ENCODE results near the gene WNT3A. TPM values are rescaled to one million over a fixed set of nuclear protein-coding genes. Genes with fewer than 3 reads are reported as not detected.

The WNT3A gene
- total RNA-seq, 1 experiment from 2014 or later, result not detected

DNA sequence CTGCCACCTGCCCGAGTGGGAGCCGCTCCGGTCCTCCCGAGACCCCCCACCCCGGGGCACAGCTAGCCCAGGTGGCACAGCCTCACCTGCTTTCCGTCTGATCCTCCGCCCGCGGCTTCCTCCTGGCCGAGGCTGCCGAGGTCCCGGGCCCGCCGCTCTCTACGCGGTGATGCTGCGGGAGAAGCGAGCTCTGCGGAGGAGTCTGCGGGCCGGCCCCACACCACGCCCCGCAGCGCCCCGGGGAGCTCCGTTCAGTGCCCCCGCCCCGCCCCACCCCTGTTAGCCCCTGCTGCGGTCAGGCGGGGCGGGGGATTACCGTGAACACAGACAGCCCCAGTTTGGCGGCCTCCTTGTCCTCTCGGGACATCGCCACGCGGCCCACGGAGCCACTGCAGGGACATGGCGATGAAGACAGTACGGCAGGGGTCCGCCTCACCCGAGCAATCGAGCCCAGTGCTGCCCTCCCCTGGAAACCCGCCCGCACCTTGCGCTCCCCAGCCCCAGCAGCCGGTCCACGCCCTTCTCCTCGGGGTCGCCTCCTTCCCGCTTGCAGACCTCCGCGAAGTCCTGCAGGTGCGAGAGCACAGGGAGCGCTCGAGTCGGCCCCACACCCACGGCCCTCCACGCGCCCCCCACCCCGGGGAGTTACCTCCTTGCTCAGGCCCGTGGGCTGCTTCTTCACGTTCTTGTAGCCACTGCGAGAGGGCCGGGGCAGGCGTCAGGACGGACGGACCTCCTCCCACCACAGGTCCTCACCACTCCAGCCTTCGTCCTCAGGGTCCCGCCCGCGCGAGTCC, 95.4 kb downstream of the WNT3A start:
- no peaks in the 10 kb centered on the region for H3K9me3 Mint-ChIP-seq (ENCODE audit: low read depth, unreplicated experiment)
- peak overlapping the region; percentile 78 for H3K27ac Mint-ChIP-seq (ENCODE audit: unreplicated experiment)
- peaks cover 20% of the 10 kb centered on the region for H3K4me1 Mint-ChIP-seq (ENCODE audit: low read depth, unreplicated experiment)
- TF ChIP-seq, protein P1, sequence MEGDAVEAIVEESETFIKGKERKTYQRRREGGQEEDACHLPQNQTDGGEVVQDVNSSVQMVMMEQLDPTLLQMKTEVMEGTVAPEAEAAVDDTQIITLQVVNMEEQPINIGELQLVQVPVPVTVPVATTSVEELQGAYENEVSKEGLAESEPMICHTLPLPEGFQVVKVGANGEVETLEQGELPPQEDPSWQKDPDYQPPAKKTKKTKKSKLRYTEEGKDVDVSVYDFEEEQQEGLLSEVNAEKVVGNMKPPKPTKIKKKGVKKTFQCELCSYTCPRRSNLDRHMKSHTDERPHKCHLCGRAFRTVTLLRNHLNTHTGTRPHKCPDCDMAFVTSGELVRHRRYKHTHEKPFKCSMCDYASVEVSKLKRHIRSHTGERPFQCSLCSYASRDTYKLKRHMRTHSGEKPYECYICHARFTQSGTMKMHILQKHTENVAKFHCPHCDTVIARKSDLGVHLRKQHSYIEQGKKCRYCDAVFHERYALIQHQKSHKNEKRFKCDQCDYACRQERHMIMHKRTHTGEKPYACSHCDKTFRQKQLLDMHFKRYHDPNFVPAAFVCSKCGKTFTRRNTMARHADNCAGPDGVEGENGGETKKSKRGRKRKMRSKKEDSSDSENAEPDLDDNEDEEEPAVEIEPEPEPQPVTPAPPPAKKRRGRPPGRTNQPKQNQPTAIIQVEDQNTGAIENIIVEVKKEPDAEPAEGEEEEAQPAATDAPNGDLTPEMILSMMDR (IDR thresholded peaks at IDR 0.05; ENCODE audit: unreplicated experiment), result no peak
- peak overlapping the region; percentile 92 for H3K4me3 Mint-ChIP-seq (ENCODE audit: low read depth, unreplicated experiment)
- no peaks in the 10 kb centered on the region for H3K27me3 Mint-ChIP-seq (ENCODE audit: unreplicated experiment)
- CTCF ChIA-PET, result interaction anchor here (0.6 to 1.1 kb wide), 4 partner anchors 19 to 656 kb away, joined by 4 to 9 read pairs (median 5); no protein-coding TSS in a partner anchor
- peak; percentile 82 for DNase-seq
- no TSS peak for BruUV-seq (replicated peaks)
- peaks cover 90% of the 10 kb centered on the region for H3K36me3 Mint-ChIP-seq (ENCODE audit: insufficient read depth, unreplicated experiment)
- intact Hi-C loops (cut with micrococcal nuclease; ENCODE audit: unreplicated experiment), result no loop called here

DNA sequence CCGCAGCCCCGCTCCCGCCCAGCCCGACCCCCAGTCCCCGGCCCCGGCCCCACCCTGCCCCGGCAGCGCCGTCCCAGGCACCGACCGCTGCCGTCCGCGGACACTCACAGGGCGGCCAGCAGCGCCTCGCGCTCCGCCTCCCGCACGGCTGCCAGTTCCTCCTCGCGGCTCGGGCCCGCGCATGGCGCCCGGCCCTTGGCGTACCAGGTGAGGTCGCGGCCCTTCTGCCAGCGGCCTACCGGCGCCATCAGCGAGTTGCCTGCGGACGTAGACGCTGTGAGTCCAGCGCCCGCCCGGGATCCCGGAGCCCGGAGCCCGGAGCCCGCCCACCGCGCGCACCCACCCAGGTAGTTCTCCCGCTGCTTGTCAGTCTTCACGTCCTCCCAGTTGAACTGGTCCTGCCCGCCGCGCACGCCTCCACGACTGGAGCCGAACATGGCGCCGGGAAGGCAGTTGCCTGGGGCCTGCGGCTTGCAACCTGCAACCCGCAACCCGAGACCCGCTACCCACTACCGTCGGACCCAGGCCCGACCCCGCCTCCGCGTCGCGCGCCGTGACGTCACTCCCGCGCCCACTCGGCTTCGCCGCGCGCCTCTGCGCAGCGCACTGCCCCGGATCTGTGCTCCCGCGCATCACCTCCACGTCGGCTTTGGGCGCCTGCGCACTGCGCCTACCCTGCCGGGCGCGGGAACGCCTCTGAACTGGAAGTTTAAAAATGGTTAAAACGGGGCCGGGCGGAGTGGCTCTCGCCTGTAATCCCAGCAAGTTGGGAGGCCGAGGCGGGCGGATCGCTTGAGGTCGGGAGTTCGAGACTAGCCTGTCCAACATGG, 96.2 kb downstream of the WNT3A start, which contains the start of gene C1orf35:
TSS of gene C1orf35 (minus strand) at position 535 of the 830 bp plus-strand sequence. CDS start at position 437, 98 bp downstream.
- CTCF ChIA-PET, result no interaction called here
- Mint-ChIP-seq H3K4me3 (ENCODE audit: low read depth, unreplicated experiment) (peak within 1 kb of the TSS; percentile 92), H3K27me3 (ENCODE audit: unreplicated experiment) (no peaks in the 10 kb centered on the region), H3K27ac (ENCODE audit: unreplicated experiment) (peak within 1 kb of the TSS; percentile 78), H3K4me1 (ENCODE audit: low read depth, unreplicated experiment) (peaks cover 22% of the 10 kb centered on the region), H3K9me3 (ENCODE audit: low read depth, unreplicated experiment) (no peaks in the 10 kb centered on the region), H3K36me3 (ENCODE audit: insufficient read depth, unreplicated experiment) (peaks cover 90% of the 10 kb centered on the region)
- no TSS peak for BruUV-seq (replicated peaks)
- intact Hi-C loops (cut with micrococcal nuclease; ENCODE audit: unreplicated experiment), result no loop called here
- peak; percentile 97 for DNase-seq
- TF ChIP-seq, protein P1 (IDR thresholded peaks at IDR 0.05; ENCODE audit: unreplicated experiment), result no peak

DNA sequence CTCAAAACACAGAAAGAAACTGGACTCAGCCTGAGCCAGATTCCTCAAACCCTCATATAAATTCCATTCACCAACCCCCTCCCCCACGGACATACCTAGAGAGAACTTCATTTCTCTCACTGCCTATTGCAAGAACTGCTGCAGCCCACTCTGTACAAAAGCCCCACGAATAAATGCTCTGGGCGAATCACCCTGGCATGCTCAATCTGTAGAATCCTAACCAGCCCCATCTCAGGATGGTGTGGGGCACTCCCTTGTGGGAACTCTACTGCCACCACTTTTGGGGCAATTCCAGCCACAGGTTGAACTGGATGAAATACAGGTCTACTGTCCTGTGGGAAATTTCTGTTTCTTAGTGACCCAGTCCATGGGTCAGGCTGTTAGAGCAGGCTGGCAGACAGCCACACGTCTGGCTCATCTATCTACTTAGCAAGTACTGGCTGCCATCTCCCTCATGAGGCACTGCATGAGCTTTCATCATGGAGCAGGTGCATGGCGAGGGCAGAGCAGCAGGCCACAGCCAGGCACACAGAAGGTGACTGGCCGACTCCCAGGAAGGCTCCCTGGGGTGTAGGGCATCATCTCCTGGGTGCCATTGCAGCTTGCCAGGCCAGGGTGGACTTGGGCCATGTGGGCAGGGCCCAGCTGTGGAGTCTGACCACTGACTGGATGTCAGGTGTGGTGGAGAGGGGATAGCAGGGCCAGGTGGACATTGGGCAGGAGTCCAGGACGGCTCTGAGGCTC, 97.9 kb downstream of the WNT3A start:
- intact Hi-C loops (cut with micrococcal nuclease; ENCODE audit: unreplicated experiment), result no loop called here
- BruUV-seq (replicated peaks), result no TSS peak
- H3K27me3 Mint-ChIP-seq (ENCODE audit: unreplicated experiment), result no peaks in the 10 kb centered on the region
- H3K4me3 Mint-ChIP-seq (ENCODE audit: low read depth, unreplicated experiment), result peak overlapping the region; percentile 35
- DNase-seq, result no peak
- no peaks in the 10 kb centered on the region for H3K9me3 Mint-ChIP-seq (ENCODE audit: low read depth, unreplicated experiment)
- H3K27ac Mint-ChIP-seq (ENCODE audit: unreplicated experiment), result peak overlapping the region; percentile 62
- peaks cover 90% of the 10 kb centered on the region for H3K36me3 Mint-ChIP-seq (ENCODE audit: insufficient read depth, unreplicated experiment)
- CTCF ChIA-PET, result no interaction called here
- H3K4me1 Mint-ChIP-seq (ENCODE audit: low read depth, unreplicated experiment), result peaks cover 38% of the 10 kb centered on the region
- TF ChIP-seq, protein P1 (IDR thresholded peaks at IDR 0.05; ENCODE audit: unreplicated experiment), result no peak

Measured in Calu3 (cell line).